H1 (cell line): Measurements from ENCODE around the gene PTPN3. TPM values are rescaled to one million over a fixed set of nuclear protein-coding genes. Genes with fewer than 3 reads are reported as not detected.

Source experiments
- CTCF ChIA-PET: fragments of 300-600 bp; sonication (Branson Sonifier 250); formaldehyde crosslinking; loops from one replicate; lab custom pipeline; 2021; ENCODE audit not compliant: partially characterized antibody; lab: Charles Lee
- POLR2A ChIA-PET: fragments of 300-600 bp; sonication (Branson Sonifier 250); formaldehyde crosslinking; loops from one replicate; lab custom pipeline; 2021; ENCODE audit warnings: inconsistent platforms; ENCODE audit not compliant: partially characterized antibody; lab: Charles Lee
- DNase-seq, 2 experiments: peaks; one replicate each; pipeline versions ENCODE4 v3.0.0 to v3.0.0-alpha.2; 2010 to 2022; ENCODE audit warnings: low spot score in 2 of 2, low read depth in 1 of 2, mixed read lengths in 1 of 2
- FAIRE-seq: peaks from 2 replicates; lab custom pipeline; 2011; peaks lifted over from hg19 to GRCh38; lab: Jason Lieb, UNC
- H2AFZ ChIP-seq: 2 replicates; pipeline ENCODE4 v1.8.1; 2012; ENCODE audit warnings: low read length, inconsistent platforms
- H2AK5ac ChIP-seq: 2 replicates; pipeline ENCODE4 v1.6.1; 2013; ENCODE audit warnings: low read depth, low read length
- H2BK120ac ChIP-seq: replicated peaks from 2 replicates; pipeline ENCODE3; 2013; ENCODE audit warnings: low read depth, low read length, inconsistent platforms
- H2BK12ac ChIP-seq: 2 replicates; pipeline ENCODE4 v1.6.1; 2013; ENCODE audit warnings: low read depth, low read length
- H2BK15ac ChIP-seq: 2 replicates; pipeline ENCODE4 v1.6.1; 2013; ENCODE audit warnings: low read length
- H2BK20ac ChIP-seq: 2 replicates; pipeline ENCODE4 v1.6.1; 2013; ENCODE audit warnings: low read length
- H2BK5ac ChIP-seq: 2 replicates; pipeline ENCODE4 v1.6.1; 2013; ENCODE audit warnings: low read depth, low read length
- H3K14ac ChIP-seq: 2 replicates; pipeline ENCODE4 v1.6.1; 2013; ENCODE audit warnings: inconsistent platforms; ENCODE audit not compliant: insufficient read length
- H3K18ac ChIP-seq: 2 replicates; pipeline ENCODE4 v1.6.1; 2013; ENCODE audit warnings: low read length; ENCODE audit errors: extremely low read depth
- H3K23ac ChIP-seq: 2 replicates; pipeline ENCODE4 v1.6.1; 2013; ENCODE audit warnings: inconsistent platforms; ENCODE audit not compliant: insufficient read length
- H3K23me2 ChIP-seq: 2 replicates; pipeline ENCODE4 v1.6.1; 2013; ENCODE audit warnings: low read depth, low read length
- H3K27ac ChIP-seq: 2 replicates; pipeline ENCODE4 v1.6.1; 2011; ENCODE audit warnings: low read depth, low read length, inconsistent platforms
- H3K27me3 ChIP-seq, 4 experiments: replicated peaks in 1 of 4; 1 replicate in 1 of 4; 2 replicates in 3 of 4; pipeline versions ENCODE4 v1.6.1 to v1.8.1; 2011 to 2013; ENCODE audit warnings: low read length in 3 of 4, mild to moderate bottlenecking in 3 of 4, inconsistent platforms in 2 of 4, mixed read lengths in 2 of 4, moderate library complexity in 1 of 4; ENCODE audit not compliant: control insufficient read depth in 3 of 4, insufficient read depth in 3 of 4; ENCODE audit errors: extremely low read depth in 1 of 4
- H3K36me3 ChIP-seq, 4 experiments: 2 replicates each; pipeline versions ENCODE4 v1.6.1 to v1.8.1; 2011 to 2013; ENCODE audit warnings: mild to moderate bottlenecking in 4 of 4, low read length in 3 of 4, moderate library complexity in 2 of 4, control low read depth in 1 of 4, inconsistent platforms in 1 of 4; ENCODE audit not compliant: insufficient read depth in 4 of 4, control insufficient read depth in 2 of 4
- H3K4ac ChIP-seq: replicated peaks from 2 replicates; pipeline ENCODE3; 2013; ENCODE audit warnings: low read length, low read depth, mixed read lengths, inconsistent platforms; ENCODE audit not compliant: insufficient read length
- H3K4me1 ChIP-seq, 4 experiments: replicated peaks in 1 of 4; 1 replicate in 1 of 4; 2 replicates in 3 of 4; pipeline versions ENCODE4 v1.6.1 to v1.8.1; 2011 to 2013; ENCODE audit warnings: low read length in 3 of 4, inconsistent platforms in 2 of 4, mixed read lengths in 1 of 4; ENCODE audit not compliant: insufficient read depth in 4 of 4, control insufficient read depth in 3 of 4
- H3K4me2 ChIP-seq, 2 experiments: 2 replicates each; pipeline versions ENCODE4 v1.6.1 to v1.8.1; 2011 to 2013; ENCODE audit warnings: low read depth in 2 of 2, low read length in 2 of 2, control low read depth in 1 of 2, inconsistent platforms in 1 of 2, mild to moderate bottlenecking in 1 of 2; ENCODE audit not compliant: insufficient read depth in 1 of 2
- H3K4me3 ChIP-seq, 4 experiments: fragments of 200-600, 300-600 bp in 1 of 4; sonication (generic), shearing (Covaris generic), sonication (Bioruptor Twin) in 1 of 4; 2 replicates each; pipeline versions ENCODE4 v1.5.1 to v1.8.1; 2011 to 2016; ENCODE audit warnings: low read length in 4 of 4, low read depth in 3 of 4, control low read depth in 2 of 4, inconsistent platforms in 2 of 4, mild to moderate bottlenecking in 2 of 4, mixed read lengths in 1 of 4, moderate library complexity in 1 of 4; ENCODE audit not compliant: insufficient read depth in 2 of 4; ENCODE audit errors: extremely low read depth in 1 of 4
- H3K56ac ChIP-seq: replicated peaks from 2 replicates; pipeline ENCODE3; 2013; ENCODE audit warnings: low read depth, mild to moderate bottlenecking, mixed read lengths, low read length, inconsistent platforms; ENCODE audit not compliant: insufficient read length
- H3K79me1 ChIP-seq: 2 replicates; pipeline ENCODE4 v1.6.1; 2013; ENCODE audit warnings: low read depth, low read length, control low read depth
- H3K79me2 ChIP-seq, 2 experiments: 2 replicates each; pipeline versions ENCODE4 v1.6.1 to v1.8.1; 2012 to 2013; ENCODE audit warnings: low read length in 2 of 2, mild to moderate bottlenecking in 2 of 2, inconsistent platforms in 1 of 2; ENCODE audit not compliant: insufficient read depth in 2 of 2, control insufficient read depth in 1 of 2
- H3K9ac ChIP-seq, 4 experiments: replicated peaks in 1 of 4; 1 replicate in 1 of 4; 2 replicates in 3 of 4; pipeline versions ENCODE4 v1.6.1 to v1.8.1; 2011 to 2013; ENCODE audit warnings: low read depth in 3 of 4, low read length in 3 of 4, control low read depth in 2 of 4, mild to moderate bottlenecking in 2 of 4, moderate library complexity in 2 of 4, inconsistent platforms in 1 of 4; ENCODE audit errors: extremely low read depth in 1 of 4
- H3K9me3 ChIP-seq, 2 experiments: 2 replicates each; pipeline versions ENCODE4 v1.6.1 to v1.8.1; 2012 to 2013; ENCODE audit warnings: mild to moderate bottlenecking in 2 of 2, moderate library complexity in 2 of 2, control low read depth in 1 of 2, inconsistent platforms in 1 of 2, low read depth in 1 of 2, low read length in 1 of 2, mixed read lengths in 1 of 2; ENCODE audit not compliant: insufficient read depth in 2 of 2
- H4K20me1 ChIP-seq, 2 experiments: replicated peaks in 1 of 2; 2 replicates each; pipeline versions ENCODE3 to v1.8.1; 2011 to 2013; ENCODE audit warnings: inconsistent platforms in 2 of 2, low read length in 2 of 2, mild to moderate bottlenecking in 1 of 2; ENCODE audit not compliant: insufficient read depth in 2 of 2, control insufficient read depth in 1 of 2
- H4K5ac ChIP-seq: 2 replicates; pipeline ENCODE4 v1.6.1; 2013; ENCODE audit warnings: low read length, low read depth, mixed read lengths, inconsistent platforms; ENCODE audit not compliant: insufficient read length
- H4K8ac ChIP-seq: 2 replicates; pipeline ENCODE4 v1.8.0; 2013; ENCODE audit warnings: mild to moderate bottlenecking, moderate library complexity, low read length, inconsistent platforms; ENCODE audit not compliant: insufficient read depth; ENCODE audit errors: extremely low read depth
- H4K91ac ChIP-seq: replicated peaks from 2 replicates; pipeline ENCODE3; 2013; ENCODE audit warnings: low read length, mixed read lengths, inconsistent platforms; ENCODE audit not compliant: insufficient read length
- BRCA1 ChIP-seq: IDR thresholded peaks from 2 replicates; pipeline ENCODE4 v1.6.1; 2012; ENCODE audit warnings: low read depth, low read length, improper control_type of control experiment
- RBBP5 ChIP-seq: IDR thresholded peaks from 2 replicates; pipeline ENCODE4 v1.7.1; 2012; ENCODE audit warnings: low read depth, mild to moderate bottlenecking, inconsistent platforms, low read length, moderate library complexity, borderline replicate concordance
- SUZ12 ChIP-seq: fragments of 200-600 bp; sonication (generic); IDR thresholded peaks from 2 replicates; pipeline ENCODE4 v1.6.1; 2012; ENCODE audit warnings: mild to moderate bottlenecking, inconsistent platforms, low read length, moderate library complexity, mixed read lengths
- WGBS, 2 experiments: shearing (Covaris generic) in 1 of 2; methylation state at CpG; one replicate each; pipeline versions ENCODE4 v1.1.6 to v1.1.7; 2013 to 2015; ENCODE audit warnings: low lambda C conversion rate in 2 of 2, mixed read lengths in 2 of 2, inconsistent platforms in 1 of 2, low coverage in 1 of 2, missing lambda C conversion rate in 1 of 2; ENCODE audit not compliant: insufficient replicate concordance in 2 of 2, insufficient coverage in 1 of 2, insufficient read length in 1 of 2; ENCODE audit errors: extremely low coverage in 1 of 2, missing lambda C conversion rate in 1 of 2; 5-methylcytosine and 5-hydroxymethylcytosine counted together
- polyA plus RNA-seq, 7 experiments: library from polyadenylated mRNA; depleted of rRNA in 3 of 7; stranded (reverse) in 5 of 7; unstranded in 2 of 7; fragments of >200 nt in 5 of 7; fragments of 200-250 nt in 2 of 7; gene quantifications; 1 replicate in 5 of 7; 2 replicates in 1 of 7; 4 replicates in 1 of 7; pipeline versions ENCODE4 v1.2.1 to v1.2.3, GENCODE V29; 2011 to 2013; ENCODE audit warnings: missing spikeins in 2 of 7, mixed read lengths in 2 of 7
- total RNA-seq: library from RNA; stranded (reverse); fragmentation: NEBNext Ultra II Directional; extraction: Animal tissue kit (Norgen Biotek cat#: 25700); gene quantifications from 2 replicates; pipeline ENCODE4 v1.2.1, GENCODE V29; 2021

The PTPN3 gene
- total and polyA plus RNA-seq, 2 of the 8 experiments (the other 6 are each of a cell fraction or from before 2014, with no cell fraction given): 2.9 to 3.7 TPM

DNA sequence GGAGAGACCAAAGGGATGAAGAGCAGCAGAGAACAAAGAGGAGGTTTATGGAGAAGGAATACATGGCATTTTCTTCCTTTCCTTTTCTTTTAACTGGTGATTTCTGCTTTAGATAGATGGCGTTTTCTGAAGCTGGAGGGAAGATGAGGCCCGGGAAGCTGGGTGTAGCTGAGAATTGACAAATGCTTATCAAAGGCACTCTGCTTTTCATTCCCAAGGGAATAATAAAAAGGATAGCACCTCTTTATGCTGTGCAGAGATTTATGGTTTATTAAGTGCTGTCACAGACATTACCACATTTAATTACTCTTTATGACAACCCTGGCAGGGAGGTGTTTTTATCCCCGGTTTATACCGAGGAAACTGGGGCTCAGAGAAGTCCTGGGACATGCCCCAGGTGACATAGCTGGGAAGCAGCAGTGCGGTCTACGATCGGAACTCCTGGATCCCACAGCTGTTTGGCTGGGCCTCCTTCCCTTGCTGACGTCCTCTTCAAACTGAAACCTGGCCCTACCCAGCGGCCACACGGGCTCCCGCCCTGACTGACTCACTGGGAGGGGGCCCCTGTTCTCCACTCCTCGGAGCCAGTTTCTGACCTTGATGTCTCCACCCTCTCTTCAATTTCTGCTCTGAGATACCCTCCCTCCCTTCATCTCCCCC lies 169.0 kb downstream of the PTPN3 start:
- no peak overlapping the region for H2BK120ac ChIP-seq
- H3K4me2 ChIP-seq: no peak overlapping the region
- H3K9ac ChIP-seq: no peak overlapping the region
- no peak overlapping the region for H3K56ac ChIP-seq
- H3K79me2 ChIP-seq: no peaks in the 10 kb centered on the region
- H3K79me1 ChIP-seq: no peaks in the 10 kb centered on the region
- H3K4me3 ChIP-seq: no peak overlapping the region
- no peaks in the 10 kb centered on the region for H3K36me3 ChIP-seq
- H2BK5ac ChIP-seq: no peak overlapping the region
- H3K27me3 ChIP-seq: no peaks in the 10 kb centered on the region
- H3K18ac ChIP-seq: no peak overlapping the region
- H3K27ac ChIP-seq: no peak overlapping the region
- no peak overlapping the region for H3K23ac ChIP-seq
- H4K5ac ChIP-seq: no peak overlapping the region
- WGBS, 2 experiments: 78% methylated on average over 12 of the region's 12 CpGs; no CpG with 5 or more reads in 1 of the 2 experiments
- H4K20me1 ChIP-seq: no peaks in the 10 kb centered on the region
- H3K23me2 ChIP-seq: no peaks in the 10 kb centered on the region
- no peaks in the 10 kb centered on the region for H3K9me3 ChIP-seq
- H3K4me1 ChIP-seq: peaks cover 0 to 4% (median 0%) of the 10 kb centered on the region in 4 experiments; a peak in 2 of 7 replicates
- no peak overlapping the region for H2AK5ac ChIP-seq
- H3K14ac ChIP-seq: no peak overlapping the region
- 0 out of 2 replicates have a peak overlapping the region, but pooled peaks have one; percentile 54 for H2BK12ac ChIP-seq
- H2AFZ ChIP-seq: peak overlapping the region; percentile 86; the same call in 1 of the 2 replicates
- H4K8ac ChIP-seq: no peak overlapping the region
- FAIRE-seq: no peak
- DNase-seq: no peak
- no peak overlapping the region for H3K4ac ChIP-seq
- H2BK15ac ChIP-seq: no peak overlapping the region
- ChIA-PET CTCF (interaction anchor here (1.1 to 4.3 kb wide), 10 partner anchors 13 to 145 kb away, joined by 3 to 21 read pairs (median 6); no protein-coding TSS in a partner anchor), POLR2A (interaction anchor here (1.3 to 1.6 kb wide), 2 partner anchors 12 to 123 kb away, joined by 3 to 4 read pairs; no protein-coding TSS in a partner anchor)
- H2BK20ac ChIP-seq: no peak overlapping the region
- no peak overlapping the region for H4K91ac ChIP-seq
- no peak for TF ChIP-seq SUZ12
- TF ChIP-seq RBBP5: no peak
- TF ChIP-seq BRCA1: no peak
